Progenitor cell of endocrine pancreas (in vitro differentiated cells): ENCODE results near the gene HECTD4. TPM values are rescaled to one million over a fixed set of nuclear protein-coding genes. Genes with fewer than 3 reads are reported as not detected.

Experiments
- DNase-seq: peaks from one replicate; pipeline ENCODE4 v3.0.0; 2021; ENCODE audit warnings: low spot score; ENCODE audit not compliant: unreplicated experiment
- H3K27ac Mint-ChIP-seq: 2 replicates; pipeline ENCODE4 v1.8.0; 2021; ENCODE audit warnings: mild to moderate bottlenecking, moderate library complexity, mixed read lengths
- H3K27me3 Mint-ChIP-seq: 2 replicates; pipeline ENCODE4 v1.8.0; 2021; ENCODE audit warnings: mixed read lengths
- H3K36me3 Mint-ChIP-seq: 2 replicates; pipeline ENCODE4 v1.8.0; 2022; ENCODE audit warnings: mixed read lengths; ENCODE audit not compliant: insufficient read depth
- H3K4me1 Mint-ChIP-seq: 2 replicates; pipeline ENCODE4 v1.8.0; 2021; ENCODE audit warnings: low read depth, mixed read lengths
- H3K4me3 Mint-ChIP-seq: 2 replicates; pipeline ENCODE4 v1.8.0; 2021; ENCODE audit warnings: low read depth, mild to moderate bottlenecking, moderate library complexity, mixed read lengths
- H3K9me3 Mint-ChIP-seq: 2 replicates; pipeline ENCODE4 v1.8.0; 2021; ENCODE audit warnings: low read depth, mixed read lengths
- total RNA-seq: library from RNA; stranded (reverse); gene quantifications from 2 replicates; pipeline ENCODE4 v1.2.1, GENCODE V29; 2021
- TF ChIP-seq, protein P1 (sequence below): fragments of 200-600 bp; sonication (generic); IDR thresholded peaks from one replicate; pipeline ENCODE4 v1.5.0; 2021; ENCODE audit warnings: antibody characterized with exemption, mild to moderate bottlenecking; ENCODE audit not compliant: unreplicated experiment

HECTD4 gene
- total RNA-seq, 1 donor from 2014 or later, result 86.7 TPM

DNA sequence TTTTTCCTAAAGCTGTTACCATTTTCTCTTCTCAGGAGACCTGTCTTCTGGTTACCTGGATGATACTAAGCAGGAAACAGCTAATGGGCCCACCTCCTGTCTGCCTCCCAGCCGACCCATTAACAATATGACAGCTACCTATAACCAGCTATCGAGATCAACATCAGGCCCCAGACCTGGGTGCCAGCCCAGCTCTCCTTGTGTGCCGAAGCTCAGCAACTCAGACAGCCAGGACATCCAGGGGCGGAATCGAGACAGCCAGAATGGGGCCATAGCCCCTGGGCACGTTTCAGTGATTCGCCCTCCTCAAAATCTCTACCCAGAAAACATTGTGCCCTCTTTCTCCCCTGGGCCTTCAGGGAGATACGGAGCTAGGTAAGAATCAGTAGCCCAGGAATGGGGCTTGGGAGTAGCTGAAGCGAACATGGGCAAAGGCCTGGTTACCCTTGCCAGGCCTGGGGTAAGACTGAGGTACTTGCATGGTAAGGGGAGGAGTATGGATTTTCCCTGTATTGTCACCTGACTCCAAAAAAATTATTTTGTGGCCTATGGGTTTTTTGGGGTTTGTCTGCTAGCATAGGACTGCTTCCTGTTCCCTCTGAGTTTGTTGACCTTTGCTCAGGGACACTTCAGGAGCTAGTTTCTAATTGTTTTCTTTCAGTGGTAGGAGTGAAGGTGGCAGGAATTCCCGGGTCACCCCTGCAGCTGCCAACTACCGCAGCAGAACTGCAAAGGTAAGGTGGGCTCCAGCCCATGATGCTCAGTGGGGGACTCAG, 230.3 kb downstream of the HECTD4 start:
- peak overlapping the region; percentile 57 for H3K27ac Mint-ChIP-seq
- no peak overlapping the region for H3K4me3 Mint-ChIP-seq
- TF ChIP-seq, protein P1, sequence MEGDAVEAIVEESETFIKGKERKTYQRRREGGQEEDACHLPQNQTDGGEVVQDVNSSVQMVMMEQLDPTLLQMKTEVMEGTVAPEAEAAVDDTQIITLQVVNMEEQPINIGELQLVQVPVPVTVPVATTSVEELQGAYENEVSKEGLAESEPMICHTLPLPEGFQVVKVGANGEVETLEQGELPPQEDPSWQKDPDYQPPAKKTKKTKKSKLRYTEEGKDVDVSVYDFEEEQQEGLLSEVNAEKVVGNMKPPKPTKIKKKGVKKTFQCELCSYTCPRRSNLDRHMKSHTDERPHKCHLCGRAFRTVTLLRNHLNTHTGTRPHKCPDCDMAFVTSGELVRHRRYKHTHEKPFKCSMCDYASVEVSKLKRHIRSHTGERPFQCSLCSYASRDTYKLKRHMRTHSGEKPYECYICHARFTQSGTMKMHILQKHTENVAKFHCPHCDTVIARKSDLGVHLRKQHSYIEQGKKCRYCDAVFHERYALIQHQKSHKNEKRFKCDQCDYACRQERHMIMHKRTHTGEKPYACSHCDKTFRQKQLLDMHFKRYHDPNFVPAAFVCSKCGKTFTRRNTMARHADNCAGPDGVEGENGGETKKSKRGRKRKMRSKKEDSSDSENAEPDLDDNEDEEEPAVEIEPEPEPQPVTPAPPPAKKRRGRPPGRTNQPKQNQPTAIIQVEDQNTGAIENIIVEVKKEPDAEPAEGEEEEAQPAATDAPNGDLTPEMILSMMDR, result no peak
- H3K36me3 Mint-ChIP-seq, result peaks cover 45% of the 10 kb centered on the region
- peaks cover 12% of the 10 kb centered on the region for H3K9me3 Mint-ChIP-seq
- H3K4me1 Mint-ChIP-seq, result no peaks in the 10 kb centered on the region
- no peak for DNase-seq
- no peaks in the 10 kb centered on the region for H3K27me3 Mint-ChIP-seq

DNA sequence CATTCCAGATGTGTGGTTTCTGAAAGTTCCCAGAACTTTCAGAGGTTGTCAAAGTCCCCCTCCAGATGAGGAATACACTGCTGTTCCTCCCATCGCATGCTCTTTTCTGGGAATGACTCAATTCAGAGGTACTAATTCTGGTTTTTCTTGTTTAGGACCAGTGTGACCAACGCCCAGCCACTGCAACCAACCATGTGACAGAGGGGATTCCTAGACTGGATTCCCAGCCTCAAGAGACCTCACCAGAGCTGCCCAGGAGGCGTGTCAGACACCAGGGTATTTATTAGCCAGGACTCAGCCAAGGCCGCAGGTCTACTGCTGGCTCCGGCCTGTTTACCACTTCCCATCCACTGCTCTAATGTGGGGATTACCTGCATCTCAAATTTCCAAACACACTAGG, 232.6 kb downstream of the HECTD4 start:
- DNase-seq, result no peak
- H3K27me3 Mint-ChIP-seq, result no peaks in the 10 kb centered on the region
- H3K4me3 Mint-ChIP-seq, result no peak overlapping the region
- no peaks in the 10 kb centered on the region for H3K4me1 Mint-ChIP-seq
- TF ChIP-seq, protein P1, result no peak
- H3K36me3 Mint-ChIP-seq, result peaks cover 37% of the 10 kb centered on the region
- H3K27ac Mint-ChIP-seq, result peak overlapping the region; percentile 69
- H3K9me3 Mint-ChIP-seq, result no peaks in the 10 kb centered on the region

DNA sequence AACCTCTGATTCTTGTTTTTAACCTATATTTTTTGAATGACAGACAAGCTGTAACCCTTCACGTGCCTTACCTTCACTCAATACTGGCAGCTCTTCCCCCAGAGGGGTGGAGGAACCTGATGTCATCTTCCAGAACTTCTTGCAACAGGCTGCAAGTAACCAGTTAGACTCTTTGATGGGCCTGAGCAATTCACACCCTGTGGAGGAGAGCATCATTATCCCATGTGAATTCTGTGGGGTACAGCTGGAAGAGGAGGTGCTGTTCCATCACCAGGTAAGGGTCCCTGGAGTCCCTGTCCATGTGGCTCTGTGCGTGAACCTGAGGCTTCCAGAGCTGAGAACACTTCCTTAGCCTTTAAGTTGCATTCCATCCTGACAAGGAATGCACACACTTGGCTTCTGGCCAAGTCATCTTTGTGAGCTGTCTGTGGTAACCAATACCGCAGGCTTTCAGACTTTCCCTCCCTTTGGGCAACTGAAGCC, 234.2 kb downstream of the HECTD4 start:
- no peak overlapping the region for H3K4me3 Mint-ChIP-seq
- no peaks in the 10 kb centered on the region for H3K27me3 Mint-ChIP-seq
- no peak for DNase-seq
- H3K36me3 Mint-ChIP-seq, result peaks cover 30% of the 10 kb centered on the region
- H3K27ac Mint-ChIP-seq, result no peak overlapping the region
- H3K9me3 Mint-ChIP-seq, result no peaks in the 10 kb centered on the region
- TF ChIP-seq, protein P1, result no peak
- H3K4me1 Mint-ChIP-seq, result no peaks in the 10 kb centered on the region

DNA sequence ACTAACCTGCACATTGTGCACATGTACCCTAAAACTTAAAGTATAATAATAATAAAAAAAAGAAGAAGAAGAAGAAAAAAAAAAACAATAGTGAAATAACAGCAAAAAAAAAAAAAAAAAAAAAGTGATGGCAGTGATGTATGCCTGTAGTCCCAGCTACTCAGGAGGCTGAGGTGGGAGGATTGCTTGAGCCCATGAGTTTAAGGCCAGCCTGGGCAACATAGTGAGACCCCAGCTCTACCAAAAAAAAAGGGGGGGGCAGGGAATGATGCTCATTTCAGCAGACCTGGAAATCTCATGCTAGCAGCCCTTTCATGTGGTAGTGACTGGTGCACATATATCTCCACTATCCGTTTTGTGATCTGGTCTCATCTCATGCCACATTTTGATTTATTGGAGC, 236.1 kb downstream of the HECTD4 start:
- peaks cover 22% of the 10 kb centered on the region for H3K36me3 Mint-ChIP-seq
- no peak for DNase-seq

DNA sequence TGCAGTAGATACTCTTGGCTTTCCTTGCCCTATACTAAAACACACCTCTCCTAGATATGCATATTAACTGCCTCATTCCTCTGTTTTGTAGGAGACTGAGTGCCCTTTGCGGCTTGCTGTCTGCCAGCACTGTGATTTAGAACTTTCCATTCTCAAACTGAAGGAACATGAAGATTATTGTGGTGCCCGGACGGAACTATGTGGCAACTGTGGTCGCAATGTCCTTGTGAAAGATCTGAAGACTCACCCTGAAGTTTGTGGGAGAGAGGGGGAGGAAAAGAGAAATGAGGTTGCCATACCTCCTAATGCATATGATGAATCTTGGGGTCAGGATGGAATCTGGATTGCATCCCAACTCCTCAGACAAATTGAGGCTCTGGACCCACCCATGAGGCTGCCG, 241.5 kb downstream of the HECTD4 start:
- H3K4me3 Mint-ChIP-seq, result no peak overlapping the region
- no peak for DNase-seq
- H3K27me3 Mint-ChIP-seq, result no peaks in the 10 kb centered on the region
- peaks cover 14% of the 10 kb centered on the region for H3K36me3 Mint-ChIP-seq
- no peaks in the 10 kb centered on the region for H3K9me3 Mint-ChIP-seq
- no peaks in the 10 kb centered on the region for H3K4me1 Mint-ChIP-seq
- no peak overlapping the region for H3K27ac Mint-ChIP-seq
- TF ChIP-seq, protein P1, result no peak

More for the DNA sequence above, 236.1 kb downstream of the HECTD4 start:
- no peaks in the 10 kb centered on the region for H3K9me3 Mint-ChIP-seq
- no peaks in the 10 kb centered on the region for H3K27me3 Mint-ChIP-seq
- H3K4me1 Mint-ChIP-seq, result no peaks in the 10 kb centered on the region
- H3K4me3 Mint-ChIP-seq, result no peak overlapping the region
- H3K27ac Mint-ChIP-seq, result no peak overlapping the region
- TF ChIP-seq, protein P1, result no peak
